Effector memory CD4-positive, alpha-beta T cell (primary cell): ENCODE data around the gene MCTP2.

Experiments
- DNase-seq, 3 donors: peaks; one replicate each; pipeline ENCODE4 v3.0.0-alpha.2; 2020
- H3K27ac ChIP-seq: 2 replicates; pipeline ENCODE4 v1.7.0; 2013; ENCODE audit warnings: mild to moderate bottlenecking, low read length, moderate library complexity; ENCODE audit not compliant: insufficient read depth, poor library complexity, severe bottlenecking
- H3K27me3 ChIP-seq: replicated peaks from 2 replicates; pipeline ENCODE4 v1.7.0; 2013; ENCODE audit warnings: mild to moderate bottlenecking, low read length; ENCODE audit not compliant: insufficient read depth, control insufficient read depth, poor library complexity, severe bottlenecking
- H3K36me3 ChIP-seq: 2 replicates; pipeline ENCODE4 v1.7.0; 2013; ENCODE audit warnings: mild to moderate bottlenecking, low read length, moderate library complexity; ENCODE audit not compliant: control insufficient read depth, insufficient read depth
- H3K4me1 ChIP-seq: 2 replicates; pipeline ENCODE4 v1.7.0; 2013; ENCODE audit warnings: low read length, mild to moderate bottlenecking; ENCODE audit not compliant: control insufficient read depth, insufficient read depth, poor library complexity, severe bottlenecking
- H3K4me3 ChIP-seq: 2 replicates; pipeline ENCODE4 v1.7.0; 2013; ENCODE audit warnings: low read length, low read depth, mild to moderate bottlenecking; ENCODE audit not compliant: insufficient read depth, poor library complexity, severe bottlenecking
- H3K9me3 ChIP-seq: 2 replicates; pipeline ENCODE4 v1.7.0; 2013; ENCODE audit warnings: mild to moderate bottlenecking, low read length, moderate library complexity; ENCODE audit not compliant: control insufficient read depth

Gene MCTP2

DNA sequence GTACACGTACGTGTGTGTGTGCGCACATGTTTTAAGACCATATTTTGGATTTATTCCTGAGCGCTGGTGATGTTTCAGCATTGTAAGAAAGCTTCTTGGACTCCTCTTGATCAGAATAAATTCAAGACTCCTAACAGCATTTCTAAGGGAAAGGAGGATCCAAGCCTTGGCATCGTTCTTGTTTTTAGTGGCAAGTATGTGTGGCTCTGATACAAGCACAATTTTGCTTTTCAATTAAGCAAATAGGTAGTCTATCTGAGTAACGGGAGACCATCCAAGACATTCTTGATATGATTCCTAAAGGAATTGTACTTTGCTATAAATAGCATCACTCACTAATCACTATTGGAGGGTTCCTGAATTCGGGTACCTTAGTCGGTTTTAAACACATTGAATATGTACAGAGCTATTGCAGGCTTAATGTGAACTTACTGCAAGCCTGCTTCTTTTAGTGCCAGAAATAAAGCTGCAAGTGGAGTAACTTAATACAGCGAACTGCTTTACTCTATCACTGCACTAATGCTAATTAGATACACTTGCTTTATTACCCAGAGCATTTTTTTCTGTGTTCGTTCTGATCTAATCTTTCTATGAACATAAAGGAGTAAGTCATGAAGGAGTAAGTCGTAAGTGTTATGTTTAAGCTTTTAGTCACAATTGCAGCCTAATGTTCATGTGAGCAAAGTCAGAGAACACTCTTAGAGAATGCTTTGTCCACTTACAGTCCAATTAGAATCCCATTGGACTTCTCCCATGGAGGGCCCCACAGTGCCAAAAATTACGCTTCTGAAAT is 186.3 kb downstream of the MCTP2 start:
- Histone ChIP-seq H3K4me1 (no peaks in the 10 kb centered on the region), H3K4me3 (no peak overlapping the region), H3K27me3 (no peaks in the 10 kb centered on the region), H3K9me3 (no peaks in the 10 kb centered on the region), H3K36me3 (no peaks in the 10 kb centered on the region), H3K27ac (no peak overlapping the region)
- no peak for DNase-seq

DNA sequence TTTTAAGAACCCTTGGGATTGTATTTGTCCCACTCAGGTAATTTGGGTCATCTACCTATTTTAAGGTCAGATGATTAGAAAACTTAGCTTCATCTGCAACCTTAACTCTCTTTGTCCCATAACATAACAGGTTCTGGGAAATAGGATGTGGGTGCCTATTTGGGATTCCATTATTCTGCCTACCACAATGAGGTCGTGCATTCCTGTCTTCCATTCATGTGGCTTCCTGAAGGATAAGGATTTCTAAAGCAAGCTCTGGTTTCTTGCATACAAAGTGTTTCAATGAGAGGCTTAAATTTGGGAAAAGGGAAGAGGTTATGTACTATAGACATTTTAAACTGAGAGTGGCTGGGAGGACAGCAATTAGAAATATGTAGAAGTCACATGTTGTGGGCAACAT is 190.3 kb downstream of the MCTP2 start:
- no peaks in the 10 kb centered on the region for H3K36me3 ChIP-seq
- H3K4me3 ChIP-seq: no peak overlapping the region
- H3K4me1 ChIP-seq: no peaks in the 10 kb centered on the region
- no peak overlapping the region for H3K27ac ChIP-seq
- no peaks in the 10 kb centered on the region for H3K9me3 ChIP-seq
- H3K27me3 ChIP-seq: no peaks in the 10 kb centered on the region
- no peak for DNase-seq

DNA sequence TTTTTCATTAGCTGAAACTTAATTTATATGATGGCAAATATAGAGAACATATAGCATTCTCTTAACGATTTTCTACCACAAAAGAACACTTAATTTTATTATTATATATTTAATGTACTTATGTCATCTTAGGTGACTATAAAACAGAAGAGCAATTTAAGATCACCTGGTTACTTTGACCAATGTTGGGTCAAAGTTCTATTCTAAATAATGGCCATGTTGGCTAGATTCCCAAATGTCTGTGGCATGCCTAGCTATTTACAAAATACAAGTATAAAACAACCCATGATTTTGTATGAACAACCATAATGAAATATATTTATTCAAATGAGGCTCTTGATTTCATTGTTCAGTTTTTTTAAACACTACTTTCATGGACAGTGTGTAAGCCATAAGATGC is 200.9 kb downstream of the MCTP2 start:
- Histone ChIP-seq H3K4me1 (no peaks in the 10 kb centered on the region), H3K27ac (no peak overlapping the region), H3K9me3 (no peaks in the 10 kb centered on the region), H3K4me3 (no peak overlapping the region), H3K27me3 (no peaks in the 10 kb centered on the region), H3K36me3 (no peaks in the 10 kb centered on the region)
- no peak for DNase-seq

DNA sequence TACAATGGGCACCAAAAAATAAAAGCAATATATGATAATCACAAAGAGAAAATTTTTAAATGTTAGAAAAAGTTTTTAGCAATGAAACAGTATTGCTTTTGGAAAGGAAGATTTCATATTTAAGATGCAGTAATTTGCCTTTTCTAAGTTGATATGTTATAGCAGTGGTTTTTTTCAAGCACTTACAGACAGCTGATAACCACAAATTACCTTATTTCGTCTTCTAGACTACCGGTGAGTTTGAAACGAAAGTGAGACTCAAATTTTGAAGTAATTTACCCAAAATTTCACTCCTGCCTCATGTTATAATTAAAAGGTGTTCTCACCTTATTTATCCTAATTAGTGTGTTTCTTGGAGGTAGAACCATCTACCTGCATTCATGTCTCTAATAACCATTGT is 207.8 kb downstream of the MCTP2 start:
- no peaks in the 10 kb centered on the region for H3K36me3 ChIP-seq
- H3K27ac ChIP-seq: no peak overlapping the region
- no peaks in the 10 kb centered on the region for H3K4me1 ChIP-seq
- no peaks in the 10 kb centered on the region for H3K27me3 ChIP-seq
- no peak overlapping the region for H3K4me3 ChIP-seq
- H3K9me3 ChIP-seq: no peaks in the 10 kb centered on the region
- no peak for DNase-seq

DNA sequence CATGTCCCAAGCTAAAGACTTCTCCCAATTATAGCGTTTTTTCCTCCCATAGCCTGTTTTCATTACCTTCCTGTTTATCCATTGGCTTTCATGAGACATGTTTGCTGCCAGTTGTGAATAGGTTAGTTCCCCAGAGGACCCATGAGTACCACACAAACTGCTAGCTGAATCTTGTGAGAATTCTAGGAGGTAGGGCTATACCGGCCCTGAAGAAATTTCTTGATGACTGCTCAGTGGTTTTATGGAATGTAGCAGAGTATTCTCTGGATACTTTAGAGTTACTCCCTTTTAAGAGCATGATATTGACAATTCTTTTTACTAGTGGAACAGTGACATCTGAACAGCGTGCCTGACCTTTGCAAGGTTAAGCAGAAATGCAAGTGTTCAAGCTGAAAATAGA is 210.4 kb downstream of the MCTP2 start:
- DNase-seq: no peak
- Histone ChIP-seq H3K36me3 (no peaks in the 10 kb centered on the region), H3K4me3 (no peak overlapping the region), H3K9me3 (no peaks in the 10 kb centered on the region), H3K4me1 (no peaks in the 10 kb centered on the region), H3K27me3 (no peaks in the 10 kb centered on the region), H3K27ac (no peak overlapping the region)

DNA sequence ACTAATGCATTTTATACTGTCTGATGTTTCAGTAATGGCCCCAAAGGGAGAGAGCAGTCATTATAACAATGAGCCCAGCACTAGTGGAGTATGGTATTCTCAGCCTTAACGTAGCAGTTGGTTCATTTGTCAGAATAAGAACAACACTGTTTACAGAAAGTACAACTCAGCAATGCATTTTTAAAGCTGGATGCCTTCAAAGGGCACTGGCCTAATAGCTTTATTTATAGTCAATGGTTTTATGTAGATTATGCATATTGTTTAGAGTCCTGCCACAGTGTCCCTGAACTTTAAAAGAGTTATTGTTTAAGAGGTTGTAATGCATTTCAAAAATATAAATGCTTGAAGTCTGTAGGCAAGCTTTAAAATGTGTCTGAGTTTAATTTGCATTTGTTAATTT is 211.1 kb downstream of the MCTP2 start:
- Histone ChIP-seq H3K27ac (no peak overlapping the region), H3K4me1 (no peaks in the 10 kb centered on the region), H3K36me3 (no peaks in the 10 kb centered on the region), H3K4me3 (no peak overlapping the region), H3K9me3 (no peaks in the 10 kb centered on the region), H3K27me3 (no peaks in the 10 kb centered on the region)
- no peak for DNase-seq

DNA sequence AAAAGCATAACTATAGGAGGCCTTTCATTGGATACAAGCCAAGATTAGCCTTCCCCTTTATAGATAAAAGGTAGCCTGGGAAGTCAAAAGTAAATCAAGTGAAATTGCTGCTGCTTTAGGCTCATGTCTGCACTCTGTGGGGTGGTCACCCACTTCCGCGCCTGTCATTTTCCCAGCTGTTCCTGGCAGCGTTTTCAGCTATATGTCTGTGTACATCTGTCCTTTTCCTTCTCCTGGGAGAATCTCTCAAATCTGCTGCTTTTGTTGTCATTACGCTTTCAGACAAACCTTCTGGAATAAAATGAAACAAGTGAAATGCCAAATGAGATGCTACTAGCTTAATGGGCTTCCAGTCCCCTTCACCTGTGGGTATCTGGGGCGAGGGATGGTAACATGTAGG is 211.8 kb downstream of the MCTP2 start:
- H3K9me3 ChIP-seq: no peaks in the 10 kb centered on the region
- no peak for DNase-seq
- no peak overlapping the region for H3K4me3 ChIP-seq
- no peaks in the 10 kb centered on the region for H3K36me3 ChIP-seq
- no peaks in the 10 kb centered on the region for H3K4me1 ChIP-seq
- H3K27ac ChIP-seq: no peak overlapping the region
- H3K27me3 ChIP-seq: no peaks in the 10 kb centered on the region

DNA sequence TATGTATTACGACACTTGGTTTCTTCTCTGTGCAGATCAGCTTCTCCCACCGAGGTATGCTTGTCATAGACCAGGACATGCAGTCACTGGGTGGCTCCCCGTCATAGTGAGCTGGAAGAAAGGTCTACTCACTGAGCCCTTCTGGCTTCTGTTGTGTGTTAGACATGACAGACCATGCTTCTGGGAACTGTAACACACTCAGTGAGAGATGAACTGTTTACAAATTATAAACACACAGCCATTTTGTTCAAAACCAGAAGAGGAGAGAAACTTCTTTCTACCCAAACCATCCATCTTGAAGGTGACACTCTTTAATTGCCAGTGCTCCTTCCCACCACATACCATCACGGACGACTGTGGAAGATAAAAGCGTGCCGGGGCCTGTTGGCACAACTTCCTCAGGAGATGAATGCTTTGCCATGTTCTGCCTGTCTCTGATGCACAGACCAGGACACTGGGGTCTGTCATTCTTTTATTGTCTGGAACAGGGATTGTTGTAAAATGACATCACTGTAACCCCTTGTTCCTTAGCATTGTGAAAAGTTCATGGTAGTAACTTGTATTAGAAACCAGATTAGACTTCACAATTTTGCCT is 214.3 kb downstream of the MCTP2 start:
- Histone ChIP-seq H3K9me3 (no peaks in the 10 kb centered on the region), H3K36me3 (no peaks in the 10 kb centered on the region), H3K4me3 (no peak overlapping the region), H3K27me3 (no peaks in the 10 kb centered on the region), H3K27ac (no peak overlapping the region), H3K4me1 (no peaks in the 10 kb centered on the region)
- no peak for DNase-seq

DNA sequence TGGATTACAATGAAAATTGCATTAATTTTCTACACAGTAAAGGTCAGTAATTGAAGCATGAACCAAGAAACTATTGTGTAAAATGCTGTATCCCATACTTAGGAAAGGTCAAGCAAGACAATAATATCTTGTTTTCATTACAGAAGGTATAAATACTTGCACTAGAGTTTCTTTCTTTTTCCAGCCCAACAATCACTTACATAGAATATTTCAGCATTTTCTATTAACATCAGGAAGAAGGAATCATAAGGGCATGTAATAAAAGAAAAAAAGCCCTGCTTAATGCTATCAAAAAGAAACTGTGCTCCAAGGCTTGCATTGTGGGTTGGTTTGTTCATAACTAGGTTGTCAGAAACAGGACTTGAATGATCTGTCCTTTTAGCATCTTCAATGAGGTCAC is 215.1 kb downstream of the MCTP2 start:
- Histone ChIP-seq H3K27me3 (no peaks in the 10 kb centered on the region), H3K9me3 (no peaks in the 10 kb centered on the region), H3K36me3 (no peaks in the 10 kb centered on the region), H3K27ac (no peak overlapping the region), H3K4me3 (no peak overlapping the region), H3K4me1 (no peaks in the 10 kb centered on the region)
- DNase-seq: no peak

DNA sequence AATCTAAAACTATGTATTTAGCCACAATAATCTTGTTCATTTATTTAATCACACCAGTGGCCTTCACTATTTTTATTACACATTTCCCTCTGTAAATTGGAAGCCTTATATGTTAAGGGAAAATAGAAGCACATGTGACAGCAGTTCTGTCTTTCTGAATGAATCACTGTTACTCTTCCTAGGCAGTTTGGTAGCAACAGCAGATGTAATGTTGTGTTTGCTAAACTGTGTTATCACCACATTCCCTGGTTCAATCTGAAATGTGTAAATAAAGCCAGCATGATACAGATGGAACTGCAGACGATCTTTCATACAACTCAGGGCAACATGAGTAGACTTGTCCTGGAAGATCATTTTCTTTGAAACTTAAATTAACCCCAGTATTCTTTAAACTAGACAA is 220.1 kb downstream of the MCTP2 start:
- no peak for DNase-seq
- Histone ChIP-seq H3K27ac (no peak overlapping the region), H3K9me3 (no peaks in the 10 kb centered on the region), H3K36me3 (no peaks in the 10 kb centered on the region), H3K4me1 (no peaks in the 10 kb centered on the region), H3K27me3 (no peaks in the 10 kb centered on the region), H3K4me3 (no peak overlapping the region)
